Mucosa of descending colon (tissue), 3 donors: ENCODE data around the gene RNF19B. TPM values are rescaled to one million over a fixed set of nuclear protein-coding genes. Genes with fewer than 3 reads are reported as not detected.

ENCODE experiments used
- ATAC-seq: fragments of 200-7000 bp; cut with Tn5 transposase; one replicate; pipeline ENCODE4 v1.9.1; 2020; ENCODE audit warnings: mild to moderate bottlenecking, moderate library complexity
- DNase-seq, 3 donors: peaks; one replicate each; pipeline ENCODE4 v3.0.0-alpha.2; 2020
- H3K36me3 ChIP-seq: fragments of 200-600 bp; one replicate; pipeline ENCODE4 v1.8.0; 2021; ENCODE audit warnings: low read depth, mild to moderate bottlenecking
- H3K4me1 ChIP-seq: fragments of 200-600 bp; one replicate; pipeline ENCODE4 v1.8.0; 2021; ENCODE audit warnings: low read depth, mild to moderate bottlenecking
- H3K4me3 ChIP-seq: fragments of 200-600 bp; one replicate; pipeline ENCODE4 v1.8.0; 2021; ENCODE audit warnings: mild to moderate bottlenecking
- H3K9me3 ChIP-seq: fragments of 200-600 bp; one replicate; pipeline ENCODE4 v1.8.0; 2021; ENCODE audit warnings: mild to moderate bottlenecking
- intact Hi-C, 2 donors: fragments of 100-400 bp; cut with DNase I in 1 of 2; cut with micrococcal nuclease in 1 of 2; formaldehyde crosslinking; loops; one replicate each; pipeline versions ENCODE4 v1.11.0 to v1.11.1; 2022; cut with DNase I, micrococcal nuclease
- total RNA-seq, 3 donors: library from RNA; stranded (reverse); fragmentation: NEBNext Ultra II Directional in 2 of 3; extraction: Animal tissue kit (Norgen Biotek cat#: 25700) in 2 of 3; gene quantifications; one replicate each; pipeline versions ENCODE4 v1.2.1 to v1.2.4, GENCODE V29; 2021 to 2023
- TF ChIP-seq, protein P1 (sequence below): fragments of 200-600 bp; IDR thresholded peaks from one replicate; pipeline ENCODE4 v1.8.0; 2022; ENCODE audit warnings: antibody characterized with exemption, mild to moderate bottlenecking
- donor health status: DM: no; HTN: no; CAD: no; lungs with moderate emphysema.
- donor health status: DM: no; HTN: no; CAD: no.
- donor health status: DM: no; HTN: yes; CAD: no.

The RNF19B gene
- total RNA-seq, 3 donors from 2014 or later = 51.5 to 74.9 (median 68.0) TPM

GRCh38 chr1:32972814-32973428, 8.3 kb upstream of the RNF19B start:
- TF ChIP-seq, protein P1, sequence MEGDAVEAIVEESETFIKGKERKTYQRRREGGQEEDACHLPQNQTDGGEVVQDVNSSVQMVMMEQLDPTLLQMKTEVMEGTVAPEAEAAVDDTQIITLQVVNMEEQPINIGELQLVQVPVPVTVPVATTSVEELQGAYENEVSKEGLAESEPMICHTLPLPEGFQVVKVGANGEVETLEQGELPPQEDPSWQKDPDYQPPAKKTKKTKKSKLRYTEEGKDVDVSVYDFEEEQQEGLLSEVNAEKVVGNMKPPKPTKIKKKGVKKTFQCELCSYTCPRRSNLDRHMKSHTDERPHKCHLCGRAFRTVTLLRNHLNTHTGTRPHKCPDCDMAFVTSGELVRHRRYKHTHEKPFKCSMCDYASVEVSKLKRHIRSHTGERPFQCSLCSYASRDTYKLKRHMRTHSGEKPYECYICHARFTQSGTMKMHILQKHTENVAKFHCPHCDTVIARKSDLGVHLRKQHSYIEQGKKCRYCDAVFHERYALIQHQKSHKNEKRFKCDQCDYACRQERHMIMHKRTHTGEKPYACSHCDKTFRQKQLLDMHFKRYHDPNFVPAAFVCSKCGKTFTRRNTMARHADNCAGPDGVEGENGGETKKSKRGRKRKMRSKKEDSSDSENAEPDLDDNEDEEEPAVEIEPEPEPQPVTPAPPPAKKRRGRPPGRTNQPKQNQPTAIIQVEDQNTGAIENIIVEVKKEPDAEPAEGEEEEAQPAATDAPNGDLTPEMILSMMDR = no peak
- Histone ChIP-seq H3K4me1 (peaks cover 6% of the 10 kb centered on the region), H3K4me3 (no peak overlapping the region), H3K36me3 (no peaks in the 10 kb centered on the region), H3K9me3 (no peaks in the 10 kb centered on the region)
- ATAC-seq (peak; percentile 88), DNase-seq (peak; percentile 46 to 73 (median 67))
- intact Hi-C loops = no loop called here

GRCh38 chr1:32971576-32971975, 7.0 kb upstream of the RNF19B start:
- DNase-seq (no peak), ATAC-seq (no peak)
- no peak overlapping the region for H3K4me3 ChIP-seq
- TF ChIP-seq, protein P1 = no peak
- H3K4me1 ChIP-seq = peaks cover 6% of the 10 kb centered on the region
- intact Hi-C loops = no loop called here
- H3K36me3 ChIP-seq = no peaks in the 10 kb centered on the region
- no peaks in the 10 kb centered on the region for H3K9me3 ChIP-seq

GRCh38 chr1:32971156-32971555, 6.5 kb upstream of the RNF19B start:
- intact Hi-C loops = no loop called here
- Histone ChIP-seq H3K4me3 (no peak overlapping the region), H3K36me3 (no peaks in the 10 kb centered on the region), H3K4me1 (peaks cover 6% of the 10 kb centered on the region), H3K9me3 (no peaks in the 10 kb centered on the region)
- TF ChIP-seq, protein P1 = no peak
- ATAC-seq (no peak), DNase-seq (no peak)

DNA sequence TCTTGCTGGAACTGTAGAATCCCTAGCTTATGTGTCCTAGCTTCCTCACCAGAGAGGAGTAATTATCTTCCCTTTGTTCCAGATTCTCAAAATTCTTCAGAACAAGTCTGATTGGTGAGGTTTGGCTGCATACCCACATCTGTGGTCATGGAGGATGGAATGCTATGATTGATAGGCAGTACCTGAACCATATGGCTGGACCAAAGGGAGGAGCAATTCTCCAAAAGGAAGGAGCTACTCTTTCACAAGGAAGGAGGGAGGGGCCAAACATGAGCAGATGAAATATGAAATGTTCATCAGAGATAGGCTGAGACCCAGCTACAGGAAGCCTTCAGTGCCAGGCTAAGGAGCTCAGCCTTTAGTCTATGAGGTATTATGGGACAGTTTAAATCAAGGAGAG, 5.0 kb upstream of the RNF19B start:
- TF ChIP-seq, protein P1 = no peak
- H3K4me1 ChIP-seq = peaks cover 6% of the 10 kb centered on the region
- H3K9me3 ChIP-seq = no peaks in the 10 kb centered on the region
- no peaks in the 10 kb centered on the region for H3K36me3 ChIP-seq
- H3K4me3 ChIP-seq = no peak overlapping the region
- intact Hi-C loops = no loop called here
- DNase-seq (no peak), ATAC-seq (no peak)

DNA sequence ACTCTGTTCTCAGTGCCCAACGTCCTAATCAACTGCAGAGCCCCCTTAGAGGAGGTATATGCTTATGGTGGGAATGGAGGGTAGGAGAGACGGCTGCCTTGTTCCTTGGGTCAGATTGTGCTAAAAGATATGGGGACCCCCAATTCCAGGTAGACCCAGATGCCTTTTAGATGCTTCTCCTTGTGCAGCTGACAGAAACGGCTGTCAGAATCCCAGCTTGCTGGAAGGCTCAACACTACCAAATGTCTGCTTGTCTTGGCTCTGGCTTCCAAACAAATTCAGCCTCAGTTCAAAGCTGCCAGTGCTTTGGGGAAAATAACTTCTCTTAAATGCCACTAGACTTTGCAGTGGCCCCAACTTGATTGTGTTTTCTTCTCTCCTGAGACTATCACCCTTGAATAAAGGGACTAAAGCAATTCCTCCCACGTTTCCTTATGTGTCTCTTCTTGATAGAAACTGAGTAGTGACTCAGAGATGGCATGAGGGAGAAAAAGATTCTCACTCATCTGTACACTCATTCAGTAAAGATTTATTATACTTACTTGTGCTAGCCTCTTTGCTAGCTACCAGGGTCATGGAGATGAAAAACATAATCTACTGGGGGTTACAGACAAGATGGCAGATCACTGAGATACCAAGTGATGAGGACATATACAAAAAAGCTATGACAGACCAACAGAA, 3.4 kb upstream of the RNF19B start:
- H3K4me1 ChIP-seq = peaks cover 7% of the 10 kb centered on the region
- ATAC-seq (no peak), DNase-seq (no peak)
- no peaks in the 10 kb centered on the region for H3K9me3 ChIP-seq
- intact Hi-C loops = no loop called here
- H3K4me3 ChIP-seq = no peak overlapping the region
- H3K36me3 ChIP-seq = no peaks in the 10 kb centered on the region
- TF ChIP-seq, protein P1 = no peak
